Mammary epithelial cell (primary cell): ENCODE data around the gene MXRA8.

Experiments
- CTCF ChIP-seq, 2 donors: IDR thresholded peaks in 1 of 2; conservative IDR thresholded peaks in 1 of 2; 2 replicates each; pipeline ENCODE4 v1.5.1; 2011 to 2012; ENCODE audit warnings: inconsistent platforms in 2 of 2, low read length in 2 of 2, mild to moderate bottlenecking in 2 of 2, control low read depth in 1 of 2, low read depth in 1 of 2; ENCODE audit not compliant: insufficient read depth in 1 of 2; ENCODE audit errors: extremely low read depth in 1 of 2
- EZH2 ChIP-seq: IDR thresholded peaks from 2 replicates; pipeline ENCODE4 v1.6.1; 2012; ENCODE audit warnings: low read length, inconsistent platforms, borderline replicate concordance

- TF ChIP-seq CTCF (conservative IDR thresholded peaks at IDR 0.05 in 1 of 2, IDR thresholded peaks at IDR 0.05 in 1 of 2; ENCODE audit: extremely low read depth in 1 of 2, insufficient read depth in 1 of 2, low read depth in 1 of 2, low read length in 2 of 2) (no peak), EZH2 (no peak)
Measured at GRCh38 chr1:1377540-1378205, 19.3 kb upstream of the MXRA8 start.
